PFSK-1 (cell line): ENCODE measurements around the gene SCAP.

Experiments used
- FOXP2 ChIP-seq: optimal IDR thresholded peaks from 2 replicates; pipeline ENCODE3; 2011; ENCODE audit warnings: borderline replicate concordance, control low read depth, inconsistent platforms; ENCODE audit not compliant: insufficient read depth; ENCODE audit errors: extremely low read length, extremely low read depth
- POLR2AphosphoS5 ChIP-seq: IDR thresholded peaks from 2 replicates; pipeline ENCODE4 v1.6.1; 2012; ENCODE audit warnings: low read depth, mild to moderate bottlenecking, control low read depth, low read length, moderate library complexity
- SIN3A ChIP-seq: IDR thresholded peaks from 2 replicates; pipeline ENCODE4 v1.6.1; 2012; ENCODE audit warnings: mild to moderate bottlenecking, low read length, moderate library complexity, borderline replicate concordance; ENCODE audit not compliant: insufficient read depth
- TAF1 ChIP-seq: IDR thresholded peaks from 2 replicates; pipeline ENCODE4 v1.6.1; 2012; ENCODE audit warnings: low read length, control low read depth, borderline replicate concordance; ENCODE audit not compliant: insufficient read depth
- TF ChIP-seq, protein P1 (sequence below), 2 experiments: IDR thresholded peaks; 2 replicates each; pipeline versions ENCODE4 v1.6.1 to v1.8.0; 2011 to 2012; ENCODE audit warnings: low read depth in 2 of 2, low read length in 2 of 2, control low read depth in 1 of 2, inconsistent platforms in 1 of 2, mild to moderate bottlenecking in 1 of 2, moderate library complexity in 1 of 2; ENCODE audit not compliant: insufficient read depth in 1 of 2

SCAP gene

DNA sequence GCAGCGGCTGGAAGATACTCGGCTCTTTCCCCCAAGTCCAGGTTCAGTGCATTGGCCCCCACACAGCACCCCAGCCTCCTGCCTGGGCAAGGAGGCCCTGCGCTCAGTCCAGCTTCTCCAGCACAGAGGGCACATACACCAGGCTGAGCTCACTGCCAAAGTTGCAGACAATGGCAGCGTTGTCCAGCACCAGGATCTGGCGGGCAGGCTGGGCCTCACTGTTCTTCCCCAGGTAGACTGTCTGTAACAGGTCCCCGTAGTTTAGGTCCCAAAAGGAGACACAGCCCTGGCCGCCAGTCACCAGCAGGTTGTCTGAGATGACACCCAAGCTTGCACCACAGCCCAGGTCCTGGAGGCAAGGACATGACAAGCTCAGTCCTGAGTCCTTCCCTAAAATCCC is 62.0 kb downstream of the SCAP start:
- TF ChIP-seq POLR2AphosphoS5 (no peak), SIN3A (no peak), FOXP2 (no peak), TAF1 (no peak)
- TF ChIP-seq, protein P1, sequence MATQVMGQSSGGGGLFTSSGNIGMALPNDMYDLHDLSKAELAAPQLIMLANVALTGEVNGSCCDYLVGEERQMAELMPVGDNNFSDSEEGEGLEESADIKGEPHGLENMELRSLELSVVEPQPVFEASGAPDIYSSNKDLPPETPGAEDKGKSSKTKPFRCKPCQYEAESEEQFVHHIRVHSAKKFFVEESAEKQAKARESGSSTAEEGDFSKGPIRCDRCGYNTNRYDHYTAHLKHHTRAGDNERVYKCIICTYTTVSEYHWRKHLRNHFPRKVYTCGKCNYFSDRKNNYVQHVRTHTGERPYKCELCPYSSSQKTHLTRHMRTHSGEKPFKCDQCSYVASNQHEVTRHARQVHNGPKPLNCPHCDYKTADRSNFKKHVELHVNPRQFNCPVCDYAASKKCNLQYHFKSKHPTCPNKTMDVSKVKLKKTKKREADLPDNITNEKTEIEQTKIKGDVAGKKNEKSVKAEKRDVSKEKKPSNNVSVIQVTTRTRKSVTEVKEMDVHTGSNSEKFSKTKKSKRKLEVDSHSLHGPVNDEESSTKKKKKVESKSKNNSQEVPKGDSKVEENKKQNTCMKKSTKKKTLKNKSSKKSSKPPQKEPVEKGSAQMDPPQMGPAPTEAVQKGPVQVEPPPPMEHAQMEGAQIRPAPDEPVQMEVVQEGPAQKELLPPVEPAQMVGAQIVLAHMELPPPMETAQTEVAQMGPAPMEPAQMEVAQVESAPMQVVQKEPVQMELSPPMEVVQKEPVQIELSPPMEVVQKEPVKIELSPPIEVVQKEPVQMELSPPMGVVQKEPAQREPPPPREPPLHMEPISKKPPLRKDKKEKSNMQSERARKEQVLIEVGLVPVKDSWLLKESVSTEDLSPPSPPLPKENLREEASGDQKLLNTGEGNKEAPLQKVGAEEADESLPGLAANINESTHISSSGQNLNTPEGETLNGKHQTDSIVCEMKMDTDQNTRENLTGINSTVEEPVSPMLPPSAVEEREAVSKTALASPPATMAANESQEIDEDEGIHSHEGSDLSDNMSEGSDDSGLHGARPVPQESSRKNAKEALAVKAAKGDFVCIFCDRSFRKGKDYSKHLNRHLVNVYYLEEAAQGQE (IDR thresholded peaks at IDR 0.05; ENCODE audit: insufficient read depth in 1 of 2, low read depth in 2 of 2, low read length in 2 of 2): no peak

DNA sequence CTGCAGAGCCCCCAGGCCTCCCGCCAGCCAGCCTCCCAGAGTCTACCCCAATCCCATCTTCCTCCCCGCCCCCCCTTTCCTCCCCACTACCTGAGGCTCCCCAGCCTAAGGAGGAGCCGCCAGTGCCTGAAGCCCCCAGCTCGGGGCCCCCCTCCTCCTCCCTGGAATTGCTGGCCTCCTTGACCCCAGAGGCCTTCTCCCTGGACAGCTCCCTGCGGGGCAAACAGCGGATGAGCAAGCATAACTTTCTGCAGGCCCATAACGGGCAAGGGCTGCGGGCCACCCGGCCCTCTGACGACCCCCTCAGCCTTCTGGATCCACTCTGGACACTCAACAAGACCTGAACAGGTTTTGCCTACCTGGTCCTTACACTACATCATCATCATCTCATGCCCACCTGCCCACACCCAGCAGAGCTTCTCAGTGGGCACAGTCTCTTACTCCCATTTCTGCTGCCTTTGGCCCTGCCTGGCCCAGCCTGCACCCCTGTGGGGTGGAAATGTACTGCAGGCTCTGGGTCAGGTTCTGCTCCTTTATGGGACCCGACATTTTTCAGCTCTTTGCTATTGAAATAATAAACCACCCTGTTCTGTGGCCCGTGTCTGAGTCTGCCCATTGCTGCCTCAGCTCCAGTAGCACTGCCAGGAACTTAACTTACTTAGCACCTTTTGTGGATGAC is 62.8 kb downstream of the SCAP start:
- TF ChIP-seq FOXP2: no peak
- no peak for TF ChIP-seq TAF1
- TF ChIP-seq POLR2AphosphoS5: no peak
- TF ChIP-seq SIN3A: no peak
- TF ChIP-seq, protein P1 (IDR thresholded peaks at IDR 0.05; ENCODE audit: insufficient read depth in 1 of 2, low read depth in 2 of 2, low read length in 2 of 2): no peak

DNA sequence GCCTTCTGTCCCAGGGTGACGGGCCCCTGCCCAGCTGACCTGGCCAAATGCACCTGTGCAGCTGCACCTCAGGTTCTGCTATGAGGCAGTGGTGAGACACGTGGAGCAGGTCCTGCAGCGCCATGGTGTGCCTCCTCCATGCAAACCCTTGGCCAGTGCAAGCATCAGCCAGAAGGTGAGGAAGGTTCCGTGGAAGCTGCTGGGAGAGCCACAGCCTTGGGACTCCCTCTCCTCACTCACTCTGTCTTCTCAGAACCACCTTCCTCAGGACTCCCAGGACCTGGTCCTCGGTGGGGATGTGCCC is 63.3 kb downstream of the SCAP start:
- TF ChIP-seq FOXP2 (no peak), POLR2AphosphoS5 (no peak), SIN3A (no peak), TAF1 (no peak)
- TF ChIP-seq, protein P1 (IDR thresholded peaks at IDR 0.05; ENCODE audit: insufficient read depth in 1 of 2, low read depth in 2 of 2, low read length in 2 of 2): no peak

DNA sequence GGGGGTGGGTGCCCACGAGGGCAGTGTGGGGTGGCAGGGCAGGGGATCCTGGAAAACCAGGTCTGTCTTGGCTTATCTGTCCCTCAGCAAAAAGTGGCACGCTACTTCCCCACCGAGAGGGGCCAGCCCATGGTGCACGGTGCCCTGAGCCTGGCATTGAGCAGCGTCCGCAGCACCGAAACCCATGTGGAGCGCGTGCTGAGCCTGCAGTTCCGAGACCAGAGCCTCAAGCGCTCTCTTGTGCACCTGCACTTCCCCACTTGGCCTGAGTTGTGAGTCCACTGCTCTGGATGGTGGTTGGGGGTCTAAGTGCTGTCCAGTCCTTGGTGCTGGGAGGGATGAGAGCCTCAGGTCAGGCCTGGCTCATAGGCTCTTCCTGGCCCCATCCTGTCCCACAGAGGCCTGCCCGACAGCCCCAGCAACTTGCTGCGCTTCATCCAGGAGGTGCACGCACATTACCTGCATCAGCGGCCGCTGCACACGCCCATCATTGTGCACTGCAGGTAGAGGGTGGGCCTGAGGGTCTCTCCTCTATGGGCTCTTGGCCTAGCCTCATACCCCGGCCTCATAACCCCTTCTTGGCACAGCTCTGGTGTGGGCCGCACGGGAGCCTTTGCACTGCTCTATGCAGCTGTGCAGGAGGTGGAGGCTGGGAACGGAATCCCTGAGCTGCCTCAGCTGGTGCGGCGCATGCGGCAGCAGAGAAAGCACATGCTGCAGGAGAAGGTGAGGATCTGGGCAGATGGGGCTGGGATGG is 63.9 kb downstream of the SCAP start:
- TF ChIP-seq TAF1: no peak
- TF ChIP-seq FOXP2: no peak
- TF ChIP-seq, protein P1 (IDR thresholded peaks at IDR 0.05; ENCODE audit: insufficient read depth in 1 of 2, low read depth in 2 of 2, low read length in 2 of 2): no peak
- no peak for TF ChIP-seq POLR2AphosphoS5
- TF ChIP-seq SIN3A: no peak
